ENCODE results near the gene SLC66A1.

SLC66A1 gene

DNA sequence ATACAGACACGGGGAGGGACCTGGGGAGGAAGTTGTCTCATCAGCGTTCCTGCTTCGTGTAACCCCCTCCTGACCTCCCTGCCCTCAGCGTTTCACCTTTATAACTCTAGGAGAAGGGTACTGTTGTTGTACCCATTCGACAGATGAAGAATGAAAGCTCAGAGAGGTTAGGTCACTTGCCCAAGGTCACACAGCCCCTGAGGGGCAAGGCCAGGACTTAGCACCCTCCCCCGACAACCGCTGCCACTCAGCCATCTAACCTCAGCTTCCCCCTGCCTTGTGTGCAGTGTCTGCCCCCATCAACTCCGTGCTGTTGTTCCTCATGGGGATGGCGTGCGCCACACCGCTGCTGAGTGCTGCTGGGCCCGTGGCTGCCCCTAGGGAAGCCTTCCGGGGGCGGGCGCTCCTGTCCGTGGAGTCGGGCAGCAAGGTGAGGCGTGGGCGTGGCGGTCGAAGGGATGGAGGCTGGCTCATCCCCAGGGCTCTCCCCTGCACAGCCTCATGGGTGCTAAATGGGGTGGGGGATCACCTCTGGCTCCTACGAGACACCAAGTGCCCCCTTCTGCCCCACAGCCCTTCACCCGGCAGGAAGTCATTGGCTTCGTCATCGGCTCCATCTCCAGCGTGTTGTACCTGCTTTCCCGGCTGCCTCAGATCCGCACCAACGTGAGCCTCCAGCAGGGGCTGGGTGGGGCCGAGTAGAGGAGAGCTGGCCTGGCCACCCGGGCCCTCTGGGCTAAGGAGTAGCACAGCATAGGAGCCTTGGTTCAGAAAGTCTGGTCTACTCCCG lies 14.0 kb downstream of the SLC66A1 start:
- DNase-seq: no peak

DNA sequence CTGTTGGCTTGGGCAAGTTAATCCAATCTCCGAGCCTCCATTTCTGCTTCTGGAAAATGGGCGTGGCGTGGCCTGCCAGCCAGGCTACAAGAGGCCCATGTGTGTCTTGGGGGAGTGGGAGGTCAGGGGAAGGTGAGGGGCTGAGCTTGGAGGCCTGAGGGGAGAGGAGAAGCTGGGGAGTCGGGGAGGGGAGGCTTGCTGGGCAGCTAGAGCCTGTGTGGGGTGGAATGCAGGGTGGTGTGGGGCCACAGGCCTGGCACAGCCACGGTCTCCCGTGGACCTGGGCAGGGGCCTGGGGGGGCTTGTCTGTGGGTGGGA lies 14.6 kb downstream of the SLC66A1 start:
- DNase-seq: no peak

DNA sequence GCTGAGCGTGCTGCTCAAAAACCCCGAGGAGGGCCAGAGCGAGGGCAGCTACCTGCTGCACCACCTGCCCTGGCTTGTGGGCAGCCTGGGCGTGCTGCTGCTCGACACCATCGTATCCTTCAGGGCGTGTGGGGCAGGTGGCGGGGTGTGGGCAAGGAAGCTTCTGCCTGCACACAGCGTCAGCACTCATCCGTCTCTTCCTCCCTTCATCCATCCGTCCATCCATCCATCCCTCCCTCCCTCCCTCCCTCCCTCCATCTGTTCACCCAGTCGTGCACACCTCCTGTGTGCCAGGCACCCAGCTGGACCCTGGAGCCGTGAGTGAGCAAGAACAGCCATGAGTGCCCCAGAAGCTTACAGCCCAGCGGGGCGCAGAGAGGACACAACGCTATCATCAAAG lies 15.2 kb downstream of the SLC66A1 start:
- no peak for DNase-seq

DNA sequence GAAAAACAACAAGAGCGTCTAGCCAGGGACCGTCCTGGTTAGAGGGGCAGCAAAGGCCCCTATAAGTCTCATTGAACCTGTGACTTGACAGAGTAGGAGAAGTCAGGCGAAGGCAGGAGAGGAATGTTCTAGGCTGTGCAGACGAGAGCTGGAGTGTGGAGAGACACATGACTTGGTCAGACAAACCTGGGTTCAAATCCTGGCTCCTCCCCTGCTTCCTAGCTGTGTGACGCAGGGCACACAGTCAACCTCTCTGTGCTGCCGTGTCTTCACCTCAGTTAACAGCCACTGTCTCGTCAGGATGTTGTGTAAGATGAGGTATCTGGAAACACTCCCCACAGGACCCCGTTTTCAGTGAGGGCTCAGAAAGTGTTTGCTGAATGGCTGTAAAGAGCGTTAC lies 15.6 kb downstream of the SLC66A1 start:
- DNase-seq: no peak

DNA sequence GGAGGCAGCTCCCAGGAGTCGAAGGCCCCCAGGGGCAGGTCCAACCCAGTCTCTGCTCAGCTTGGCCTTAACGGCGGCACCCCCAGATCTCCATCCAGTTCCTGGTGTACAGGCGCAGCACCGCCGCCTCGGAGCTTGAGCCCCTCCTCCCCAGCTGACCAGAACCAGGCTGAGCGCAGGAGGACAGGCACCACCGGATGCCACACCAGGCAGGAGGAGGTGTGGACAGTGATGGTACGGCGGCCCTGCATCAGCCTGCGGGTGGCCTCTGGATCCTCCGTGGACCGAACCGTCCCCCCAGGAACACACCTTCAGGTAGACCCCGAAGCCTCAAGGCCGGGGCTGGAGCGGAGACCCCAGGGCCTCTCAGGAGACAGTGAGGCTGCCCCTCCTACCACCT lies 16.4 kb downstream of the SLC66A1 start:
- DNase-seq: no peak

DNA sequence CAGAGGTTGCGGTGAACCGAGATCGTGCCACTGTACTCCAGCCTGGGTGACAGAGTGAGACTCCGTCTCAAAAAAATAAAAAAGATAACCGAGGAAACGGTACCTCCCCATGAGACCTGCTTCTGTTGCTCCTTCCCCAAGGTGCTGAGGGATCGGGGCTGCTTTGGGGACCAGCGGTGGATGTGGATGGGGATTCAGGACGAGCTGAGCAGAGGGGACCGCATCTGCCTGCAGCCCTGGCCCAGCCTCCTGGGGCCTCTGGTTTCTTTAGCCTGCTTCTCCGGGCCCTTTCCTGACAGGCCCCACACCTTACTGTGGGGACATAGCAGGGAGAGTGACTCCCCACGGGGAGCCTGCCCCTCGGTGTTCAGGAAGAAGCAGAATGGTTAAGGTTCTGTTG lies 17.1 kb downstream of the SLC66A1 start:
- DNase-seq: no peak

DNA sequence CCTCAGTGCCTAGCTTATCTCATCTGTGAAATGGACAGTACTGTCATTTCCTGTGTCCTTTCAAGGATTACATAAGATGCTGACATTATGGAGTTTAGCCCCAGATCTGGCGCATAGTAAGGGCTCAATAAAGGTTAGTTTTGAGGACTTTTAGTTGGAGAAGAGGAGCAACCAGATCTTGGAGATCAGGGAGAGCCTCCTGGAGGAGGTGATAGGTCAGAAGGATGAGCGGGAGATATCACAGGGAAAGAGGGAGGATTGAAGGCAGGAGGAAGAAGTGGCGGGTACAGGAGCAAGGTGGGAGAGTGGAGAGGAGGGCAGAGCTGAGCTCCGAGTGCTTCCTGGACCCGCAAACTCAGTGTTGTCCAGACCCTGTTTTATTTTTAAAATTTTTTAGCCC lies 17.5 kb downstream of the SLC66A1 start:
- DNase-seq: no peak

DNA sequence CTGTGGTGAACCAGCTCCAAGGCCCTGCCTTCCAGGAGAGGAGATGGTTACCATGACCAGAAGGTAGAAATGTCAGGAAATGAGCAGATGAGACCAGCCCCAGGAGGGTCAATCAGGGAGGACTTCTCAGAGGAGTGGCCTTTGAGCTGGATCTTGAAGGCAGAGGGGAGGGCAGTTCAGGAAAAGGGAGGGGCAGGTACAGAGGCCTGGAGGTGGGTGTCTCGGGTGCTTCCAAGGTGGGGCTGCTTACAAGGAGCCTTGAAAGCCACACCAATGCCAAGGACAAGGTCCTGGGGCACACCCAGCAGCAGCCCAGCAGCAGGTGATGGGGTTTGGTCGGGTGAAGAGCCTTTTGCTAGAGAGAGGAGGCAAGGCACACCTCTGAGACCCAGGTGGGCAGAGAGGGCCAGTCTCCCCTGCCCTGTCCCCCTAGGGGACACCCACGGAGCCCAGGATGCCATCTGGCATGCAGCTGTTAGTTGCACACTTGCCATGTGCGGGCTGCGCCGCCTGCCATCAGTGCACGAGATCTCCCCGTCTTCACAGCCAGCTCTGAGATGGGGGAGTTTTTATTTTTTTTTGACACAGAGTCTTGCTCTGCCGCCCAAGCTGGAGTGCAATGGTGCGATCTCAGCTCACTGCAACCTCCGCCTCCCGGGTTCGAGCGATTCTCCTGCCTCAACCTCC lies 18.5 kb downstream of the SLC66A1 start:
- no peak for DNase-seq

DNA sequence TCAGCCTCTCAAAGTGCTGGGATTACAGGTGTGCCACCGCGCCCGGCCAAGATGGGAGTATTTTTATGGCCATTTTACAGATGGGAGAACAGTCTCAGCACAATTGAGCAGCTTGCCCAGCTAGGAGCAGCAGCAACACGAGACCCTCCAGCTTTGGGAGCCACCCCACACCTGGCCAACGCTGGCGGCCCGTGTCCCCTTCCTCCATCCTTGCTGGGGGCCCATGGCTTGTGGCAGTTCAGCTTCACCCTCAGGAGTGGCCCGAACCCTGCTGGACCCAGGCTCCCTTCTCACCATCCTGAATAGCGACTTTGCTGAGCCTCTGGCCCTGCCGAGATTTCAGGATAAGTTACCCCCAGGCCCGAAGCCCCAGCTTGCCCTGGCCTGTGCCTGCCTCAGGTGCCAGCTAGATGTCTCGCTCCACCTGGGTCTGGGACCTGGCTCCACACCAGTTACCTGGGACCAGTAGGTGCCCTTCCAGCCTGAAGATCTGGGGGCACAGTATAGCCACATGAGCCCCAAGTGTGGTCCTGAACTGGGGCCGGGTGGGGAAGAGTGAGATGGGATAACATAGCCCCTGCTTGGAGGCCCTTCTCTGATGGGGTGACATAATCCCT lies 19.2 kb downstream of the SLC66A1 start:
- DNase-seq: no peak

DNA sequence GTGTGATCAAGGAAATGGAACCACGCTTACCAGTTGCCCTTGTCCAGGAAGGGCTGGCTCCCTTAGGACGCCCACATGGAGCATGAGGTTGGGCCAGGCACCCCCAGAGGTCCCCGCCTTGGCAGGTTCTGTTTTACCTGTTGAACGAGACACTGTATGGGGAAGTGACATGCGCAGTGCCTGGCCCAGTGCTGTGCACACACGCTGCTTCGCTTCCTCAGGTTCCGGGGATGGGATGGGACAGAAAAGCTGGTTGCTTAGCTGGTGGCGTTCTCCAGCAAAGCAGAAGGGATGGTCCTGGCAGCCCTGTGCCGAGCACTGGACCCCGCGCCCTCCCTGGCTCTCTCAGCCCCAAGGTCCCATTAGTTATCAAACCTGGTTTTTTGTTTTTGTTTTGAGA lies 20.7 kb downstream of the SLC66A1 start:
- DNase-seq: no peak

DNA sequence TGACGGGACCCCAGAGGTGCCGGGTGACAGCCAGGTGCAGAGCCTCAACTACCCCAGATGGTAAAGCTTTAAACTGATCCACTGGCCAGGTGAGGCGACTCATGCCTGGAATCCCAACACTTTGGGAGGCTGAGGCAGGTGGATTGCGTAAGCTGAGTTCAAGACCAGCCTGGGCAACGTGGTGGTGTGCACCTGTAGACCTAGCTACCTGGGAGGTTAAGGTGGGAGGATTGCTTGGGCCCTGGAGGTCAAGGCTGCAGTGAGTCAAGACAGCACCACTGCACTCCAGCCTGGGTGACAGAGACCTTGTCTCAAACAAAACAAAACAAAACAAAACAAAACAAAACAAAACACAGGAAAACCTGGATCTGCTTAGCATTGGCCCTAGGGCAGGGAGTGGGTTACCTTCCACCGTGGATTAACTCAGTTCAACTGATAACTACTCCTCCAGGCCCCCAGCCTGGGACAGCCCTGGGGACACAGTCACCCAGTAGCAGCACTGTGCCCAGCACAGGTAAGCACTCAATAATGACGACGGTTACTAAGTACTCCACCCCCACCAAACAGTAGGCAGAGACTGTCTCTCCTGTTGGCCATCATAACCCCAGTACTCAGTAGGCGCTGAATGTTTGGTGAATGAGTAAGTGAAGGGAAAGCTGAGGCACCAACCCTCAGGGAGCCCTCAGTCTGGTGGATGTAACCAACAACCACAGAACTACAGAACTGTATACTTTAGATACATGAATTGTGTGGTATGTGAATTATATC lies 21.6 kb downstream of the SLC66A1 start:
- no peak for DNase-seq

DNA sequence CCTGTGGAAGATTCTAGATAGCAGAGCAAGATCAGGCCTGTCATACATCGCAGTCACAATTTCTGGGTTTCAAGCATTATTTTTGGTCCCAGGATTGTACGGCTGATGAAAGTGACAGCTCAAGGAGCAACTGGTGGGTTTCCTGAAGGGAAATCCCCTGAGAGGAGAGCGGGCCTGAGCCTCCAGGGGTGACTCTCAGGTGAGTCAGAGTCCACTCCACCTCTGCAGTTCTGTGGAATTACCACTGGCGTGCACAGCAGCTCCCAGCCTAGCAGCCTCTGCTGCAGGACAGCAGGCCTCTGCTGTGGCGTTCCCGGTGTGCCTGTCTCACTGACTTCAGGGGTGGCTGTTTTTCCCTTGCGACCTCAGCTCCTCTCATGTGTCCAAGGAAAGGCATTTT lies 24.4 kb downstream of the SLC66A1 start:
- DNase-seq: no peak

DNA sequence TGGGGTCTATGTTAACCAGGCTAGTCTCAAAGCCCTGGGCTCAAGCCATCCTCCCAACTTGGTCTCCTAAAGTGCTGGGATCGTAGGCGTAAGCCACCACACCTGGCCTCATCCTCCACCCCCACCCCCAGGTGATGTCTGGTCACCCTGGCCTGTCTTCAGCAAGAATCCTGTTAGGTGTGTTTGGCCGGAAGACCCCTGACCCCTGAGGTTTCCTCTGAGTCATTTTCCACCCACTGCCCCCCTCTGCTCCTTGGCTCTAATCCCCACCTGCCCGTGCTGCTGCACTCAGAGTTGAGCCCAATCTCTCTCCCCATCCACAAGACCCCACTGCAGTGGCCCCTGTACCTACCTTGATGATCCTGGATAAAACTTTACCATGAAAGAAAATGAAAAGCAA lies 25.2 kb downstream of the SLC66A1 start:
- DNase-seq: no peak

DNA sequence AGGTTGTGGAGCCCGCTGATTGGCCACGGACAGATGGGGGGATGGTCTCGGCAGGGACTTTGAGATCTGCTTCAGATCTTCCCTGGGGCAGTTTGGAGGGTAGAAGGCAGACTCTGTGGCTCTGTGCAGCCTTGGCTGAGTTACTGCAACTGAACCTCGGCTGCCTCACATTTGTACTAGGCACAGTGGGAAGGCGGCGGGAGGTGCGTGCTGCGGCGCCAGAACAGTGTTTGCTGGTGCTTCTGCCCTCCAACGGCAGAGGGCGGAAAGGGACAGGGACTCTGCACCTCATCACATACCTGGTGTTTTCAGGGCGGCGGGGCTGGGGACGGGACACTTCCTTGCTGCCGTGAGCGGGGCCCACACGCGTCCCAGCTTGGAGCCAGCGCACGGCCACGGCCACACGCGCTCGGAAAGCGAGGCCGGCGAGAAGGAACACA lies 26.2 kb downstream of the SLC66A1 start:
- no peak for DNase-seq

DNA sequence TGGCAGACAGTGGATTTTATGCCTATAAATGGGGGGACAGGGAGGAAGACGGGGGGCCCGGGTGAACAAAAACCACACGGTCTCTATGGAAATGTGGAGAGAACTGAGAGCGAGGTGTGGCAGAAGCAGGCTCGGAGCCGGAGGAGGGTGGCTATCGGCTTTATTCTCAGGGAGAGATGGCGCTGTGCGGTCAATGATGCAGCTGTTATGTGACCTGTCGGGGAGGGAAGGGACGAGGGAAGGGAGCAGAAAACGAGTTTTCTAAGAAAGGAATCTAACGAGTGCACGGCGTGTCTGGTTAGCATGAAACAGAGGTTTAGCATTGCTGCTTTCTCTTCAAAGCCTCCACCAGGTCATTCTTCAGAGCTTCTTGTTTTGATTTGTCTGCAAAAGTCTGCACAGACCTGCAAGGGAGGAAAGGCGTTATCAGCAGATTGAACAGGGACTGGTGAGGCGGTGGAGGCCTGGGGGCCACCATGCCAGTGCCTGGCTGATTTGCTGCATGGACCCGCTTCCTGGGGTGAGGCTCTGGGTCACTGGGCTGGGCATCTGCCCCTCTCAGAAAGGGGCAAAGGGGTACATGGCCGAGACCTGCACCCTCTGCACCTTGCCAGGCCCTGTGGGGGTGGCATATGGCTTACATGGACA lies 27.2 kb downstream of the SLC66A1 start:
- DNase-seq: no peak

DNA sequence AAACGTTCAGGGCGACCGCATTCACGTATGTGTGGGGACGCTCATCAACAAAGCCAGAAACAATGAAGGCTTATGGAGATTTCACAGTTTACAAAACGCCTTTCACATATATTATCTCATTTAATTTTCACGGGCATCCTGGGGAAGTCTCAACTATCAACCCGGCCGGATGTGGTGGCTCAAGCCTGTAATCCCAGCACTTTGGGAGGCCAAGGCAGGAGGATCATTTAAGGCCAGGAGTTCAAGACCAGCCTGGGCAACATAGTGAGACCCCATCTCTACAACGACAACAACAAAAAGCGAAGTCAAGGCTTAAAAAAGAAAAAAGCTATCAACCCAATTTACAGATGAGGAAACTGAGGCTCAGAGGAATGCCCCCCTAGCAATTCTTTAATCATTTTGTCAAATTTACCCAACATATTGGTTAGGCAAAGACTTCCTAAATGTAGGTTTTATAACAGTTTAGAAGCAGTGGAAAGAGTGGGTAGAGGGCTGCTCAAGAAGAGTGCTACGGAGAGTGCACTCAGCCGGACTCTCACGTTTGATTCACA lies 28.3 kb downstream of the SLC66A1 start:
- no peak for DNase-seq

DNA sequence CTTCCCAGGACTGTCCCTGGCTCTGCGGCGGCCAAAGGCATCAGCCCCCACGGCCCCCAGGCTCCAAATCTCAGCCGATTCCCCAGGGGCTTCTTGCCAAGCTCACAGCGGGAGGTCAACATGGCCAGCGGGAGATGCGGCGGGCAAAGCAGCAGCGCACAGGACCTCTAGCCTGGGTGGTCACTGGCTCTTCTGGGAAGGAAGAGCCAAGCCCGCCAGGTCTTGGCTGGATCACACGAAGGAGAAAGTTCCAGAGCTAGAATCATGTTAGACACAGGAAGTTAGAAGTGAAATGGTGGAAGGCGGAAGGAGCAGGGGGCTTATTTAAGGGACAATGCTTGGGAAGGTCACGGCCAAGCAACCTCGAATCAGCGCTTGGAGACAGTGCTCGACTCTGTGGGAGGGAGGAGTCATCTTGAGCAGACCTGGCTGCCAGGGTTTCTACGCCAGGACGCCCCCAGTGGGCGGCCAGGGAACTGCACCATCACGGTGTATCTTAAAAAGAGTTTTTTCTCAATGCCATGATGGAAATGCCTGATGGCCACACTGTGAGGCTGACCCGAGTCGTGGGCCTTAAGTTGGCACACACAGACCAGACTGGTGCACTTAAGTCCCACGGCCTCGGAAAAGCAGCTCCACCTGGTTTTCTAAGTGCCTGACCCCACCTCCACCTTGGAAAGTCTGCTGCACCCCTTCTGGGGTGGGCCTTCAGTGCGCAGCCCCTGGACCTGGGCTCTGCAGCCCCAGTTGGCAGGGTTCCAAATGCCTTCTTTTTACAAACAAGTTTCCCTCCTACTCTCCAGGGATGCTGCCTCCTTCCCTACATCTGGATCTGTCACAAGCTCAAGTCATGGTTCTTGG lies 29.3 kb downstream of the SLC66A1 start:
- peak; percentile 7 for DNase-seq

DNA sequence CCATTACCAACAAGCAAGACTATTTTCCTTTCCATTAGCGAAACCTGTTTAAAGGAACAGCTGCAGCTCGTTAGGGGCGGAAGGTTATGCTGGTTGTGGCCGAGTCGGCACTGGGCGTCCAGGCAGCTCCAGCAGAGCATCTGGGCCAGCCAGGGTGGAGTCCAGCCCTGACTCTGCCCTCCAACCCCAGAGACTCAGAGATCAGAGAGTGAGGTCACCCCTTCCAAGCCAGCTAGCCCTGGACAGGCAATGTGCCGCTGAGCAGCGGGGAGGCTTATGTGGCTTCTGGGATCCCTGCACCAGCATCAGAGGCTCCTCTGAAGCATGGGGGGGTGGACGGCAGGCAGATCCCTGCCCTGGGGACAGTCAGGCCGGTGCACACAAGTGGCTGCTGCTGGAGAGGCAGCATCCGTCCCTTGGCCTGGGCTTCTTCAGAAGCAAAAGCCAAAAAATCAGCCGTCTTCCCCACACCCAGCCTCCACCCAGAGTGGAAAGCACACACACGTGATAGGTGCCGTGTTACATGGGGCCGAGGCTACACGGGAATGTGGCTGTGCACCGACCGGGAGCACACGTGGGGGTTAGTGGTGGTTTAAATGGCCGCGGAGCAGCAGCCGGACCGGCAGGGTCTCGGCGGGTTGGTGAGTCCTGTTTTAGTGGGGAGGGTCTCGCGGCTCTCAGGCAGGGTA lies 30.1 kb downstream of the SLC66A1 start:
- DNase-seq: no peak

DNA sequence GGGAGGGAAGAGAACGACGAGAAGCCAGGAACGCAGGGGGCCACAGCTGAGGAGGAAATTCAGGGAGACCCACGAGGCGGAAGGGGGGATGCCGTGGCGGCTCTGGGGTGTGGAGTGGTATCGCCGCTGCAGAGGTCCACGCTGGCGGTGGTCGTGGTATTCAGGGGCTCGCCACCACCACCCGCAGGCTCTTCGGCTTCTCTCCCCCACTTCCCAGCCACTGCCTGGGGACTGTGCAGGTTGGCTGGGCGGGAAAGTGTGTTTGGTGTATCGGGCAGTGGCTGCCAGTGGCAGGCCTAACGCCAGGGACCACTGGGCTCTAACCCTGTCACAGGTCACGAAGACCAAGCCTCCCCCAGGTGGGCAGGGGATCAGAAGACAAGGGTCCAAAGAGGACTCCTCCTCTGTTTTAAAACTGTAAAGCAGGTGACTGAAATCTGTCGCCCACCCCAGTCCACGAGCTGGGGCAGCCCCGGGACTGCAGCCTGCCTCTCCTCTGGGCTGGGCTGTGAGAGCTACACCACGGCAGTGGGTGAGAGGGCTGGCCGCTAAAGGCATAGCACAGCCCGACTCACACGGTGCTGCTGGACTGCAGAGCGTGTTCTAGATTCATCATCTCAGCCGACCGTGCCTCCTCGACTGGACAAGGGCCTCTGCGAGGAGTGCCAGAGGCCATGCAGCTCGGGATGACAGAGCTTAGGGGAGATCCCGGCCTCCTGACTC lies 30.9 kb downstream of the SLC66A1 start:
- no peak for DNase-seq

DNA sequence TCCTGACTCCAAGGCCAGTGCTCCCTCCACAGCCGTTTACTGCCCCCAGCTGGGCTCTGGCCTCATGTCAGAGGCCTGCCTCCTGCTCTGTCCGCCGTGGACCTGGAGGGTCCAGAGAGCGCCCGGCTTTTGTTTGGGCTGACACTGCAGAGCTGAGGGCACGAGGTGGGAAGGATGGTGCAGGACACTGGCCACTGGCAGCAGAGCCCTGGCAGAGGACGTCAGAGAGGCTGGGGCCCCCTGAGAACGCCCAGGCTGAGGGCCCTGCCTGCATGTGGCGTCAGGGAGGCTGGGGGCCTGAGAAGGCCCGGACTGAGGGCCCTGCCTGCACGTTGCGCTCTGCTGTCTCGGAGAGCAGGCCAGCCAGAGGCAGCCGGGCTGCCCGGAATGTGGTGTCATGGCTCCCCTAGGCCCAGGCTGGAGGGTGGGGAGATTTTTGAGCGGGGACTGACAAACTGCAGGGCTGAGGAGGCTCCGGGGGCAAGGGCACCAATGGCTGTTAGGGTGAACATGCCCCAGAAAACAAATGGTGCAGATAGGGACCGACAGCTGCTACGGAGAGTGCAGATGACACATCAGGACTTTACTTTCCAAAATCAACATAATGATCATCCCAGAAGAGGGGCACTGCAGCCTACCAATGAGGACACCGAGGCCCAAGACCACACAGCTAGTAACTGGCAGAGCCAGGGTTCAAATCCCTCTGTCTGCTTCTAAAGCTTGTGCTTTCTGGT lies 31.7 kb downstream of the SLC66A1 start:
- DNase-seq: no peak
